Trophoblast cell (in vitro differentiated cells and primary cell): Measurements from ENCODE around the gene PLB1.

Experiments used
- DNase-seq, 2 donors: peaks; one replicate each; pipeline ENCODE4 v3.0.0-alpha.2; 2016
- H2AFZ ChIP-seq: 2 replicates; pipeline ENCODE4 v1.6.1; 2013; ENCODE audit warnings: low read length, moderate library complexity, mild to moderate bottlenecking; ENCODE audit not compliant: insufficient read depth, poor library complexity
- H2AK5ac ChIP-seq: 2 replicates; pipeline ENCODE4 v1.6.1; 2013; ENCODE audit warnings: mild to moderate bottlenecking, low read length
- H2BK120ac ChIP-seq: 2 replicates; pipeline ENCODE4 v1.6.1; 2013; ENCODE audit warnings: low read length, mild to moderate bottlenecking, moderate library complexity; ENCODE audit not compliant: insufficient read depth, poor library complexity
- H2BK12ac ChIP-seq: 2 replicates; pipeline ENCODE4 v1.6.1; 2013; ENCODE audit warnings: mild to moderate bottlenecking, low read length, moderate library complexity
- H2BK5ac ChIP-seq: 2 replicates; pipeline ENCODE4 v1.6.1; 2013; ENCODE audit warnings: low read length, low read depth, moderate library complexity, mild to moderate bottlenecking; ENCODE audit not compliant: poor library complexity
- H3K14ac ChIP-seq: 2 replicates; pipeline ENCODE4 v1.6.1; 2013; ENCODE audit warnings: mild to moderate bottlenecking, low read length
- H3K18ac ChIP-seq: 2 replicates; pipeline ENCODE4 v1.6.1; 2013; ENCODE audit warnings: mild to moderate bottlenecking, low read length
- H3K23ac ChIP-seq: 2 replicates; pipeline ENCODE4 v1.6.1; 2013; ENCODE audit warnings: low read length
- H3K27ac ChIP-seq: 2 replicates; pipeline ENCODE4 v1.5.1; 2013; ENCODE audit warnings: low read depth, mild to moderate bottlenecking, inconsistent platforms, low read length, moderate library complexity
- H3K27me3 ChIP-seq: 2 replicates; pipeline ENCODE4 v1.6.1; 2013; ENCODE audit warnings: inconsistent platforms, mild to moderate bottlenecking, low read length, moderate library complexity; ENCODE audit not compliant: insufficient read depth
- H3K36me3 ChIP-seq, 2 experiments: 1 replicate in 1 of 2; 2 replicates in 1 of 2; pipeline ENCODE4 v1.6.1; 2013; ENCODE audit warnings: low read length in 2 of 2, mild to moderate bottlenecking in 2 of 2, moderate library complexity in 1 of 2; ENCODE audit not compliant: insufficient read depth in 2 of 2, control insufficient read depth in 1 of 2
- H3K4ac ChIP-seq: 2 replicates; pipeline ENCODE4 v1.6.1; 2013; ENCODE audit warnings: low read depth, mild to moderate bottlenecking, low read length, moderate library complexity
- H3K4me1 ChIP-seq, 2 experiments: 1 replicate in 1 of 2; 2 replicates in 1 of 2; pipeline ENCODE4 v1.6.1; 2013; ENCODE audit warnings: low read length in 2 of 2, mild to moderate bottlenecking in 2 of 2, moderate library complexity in 1 of 2; ENCODE audit not compliant: insufficient read depth in 2 of 2, control insufficient read depth in 1 of 2
- H3K4me2 ChIP-seq: 2 replicates; pipeline ENCODE4 v1.6.1; 2013; ENCODE audit warnings: inconsistent platforms, mild to moderate bottlenecking, low read length, moderate library complexity
- H3K4me3 ChIP-seq: 2 replicates; pipeline ENCODE4 v1.5.1; 2013; ENCODE audit warnings: mild to moderate bottlenecking, low read depth, low read length, inconsistent platforms
- H3K79me1 ChIP-seq: one replicate; pipeline ENCODE4 v1.6.1; 2013; ENCODE audit warnings: low read length
- H3K79me2 ChIP-seq: 2 replicates; pipeline ENCODE4 v1.6.1; 2013; ENCODE audit warnings: low read length, mild to moderate bottlenecking; ENCODE audit not compliant: control insufficient read depth, insufficient read depth, poor library complexity
- H3K9ac ChIP-seq: 2 replicates; pipeline ENCODE4 v1.6.1; 2013; ENCODE audit warnings: mild to moderate bottlenecking, low read length
- H3K9me3 ChIP-seq: 2 replicates; pipeline ENCODE4 v1.6.1; 2013; ENCODE audit warnings: low read depth, mild to moderate bottlenecking, control low read depth, inconsistent platforms, low read length; ENCODE audit not compliant: insufficient read depth
- H4K12ac ChIP-seq: 2 replicates; pipeline ENCODE4 v1.6.1; 2013; ENCODE audit warnings: low read depth, mild to moderate bottlenecking, low read length, moderate library complexity
- H4K8ac ChIP-seq: 2 replicates; pipeline ENCODE4 v1.6.1; 2013; ENCODE audit warnings: low read depth, mild to moderate bottlenecking, low read length, moderate library complexity
- H4K91ac ChIP-seq: one replicate; pipeline ENCODE4 v1.6.1; 2013; ENCODE audit warnings: low read depth, mild to moderate bottlenecking, low read length, moderate library complexity
- WGBS: extraction: QIAGEN DNeasy Blood & Tissue Kit; methylation state at CpG from one replicate; pipeline ENCODE4 v1.1.7; 2013; ENCODE audit warnings: missing lambda C conversion rate; ENCODE audit not compliant: insufficient read length, insufficient coverage; ENCODE audit errors: extremely low coverage; 5-methylcytosine and 5-hydroxymethylcytosine counted together

The PLB1 gene

GRCh38 chr2:28522481-28522880, 26.6 kb downstream of the PLB1 start:
- no peak overlapping the region for H4K8ac ChIP-seq
- H2BK120ac ChIP-seq: no peak overlapping the region
- H3K9me3 ChIP-seq: no peaks in the 10 kb centered on the region
- WGBS: no CpG with 5 or more reads among the region's 11 CpGs
- no peak overlapping the region for H3K14ac ChIP-seq
- H2BK5ac ChIP-seq: no peak overlapping the region
- H3K18ac ChIP-seq: no peak overlapping the region
- no peaks in the 10 kb centered on the region for H3K79me2 ChIP-seq
- H2BK12ac ChIP-seq: no peak overlapping the region
- no peaks in the 10 kb centered on the region for H3K27me3 ChIP-seq
- H3K4me1 ChIP-seq: no peaks in the 10 kb centered on the region
- no peak overlapping the region for H3K4ac ChIP-seq
- no peaks in the 10 kb centered on the region for H3K79me1 ChIP-seq
- H3K23ac ChIP-seq: no peak overlapping the region
- no peaks in the 10 kb centered on the region for H3K36me3 ChIP-seq
- no peak overlapping the region for H3K27ac ChIP-seq
- no peak overlapping the region for H4K91ac ChIP-seq
- no peak overlapping the region for H2AK5ac ChIP-seq
- H4K12ac ChIP-seq: no peak overlapping the region
- H3K9ac ChIP-seq: no peak overlapping the region
- no peak overlapping the region for H3K4me2 ChIP-seq
- H3K4me3 ChIP-seq: no peak overlapping the region
- no peak for DNase-seq
- H2AFZ ChIP-seq: no peak overlapping the region

GRCh38 chr2:28523902-28524301, 28.0 kb downstream of the PLB1 start:
- Histone ChIP-seq H3K79me1 (no peaks in the 10 kb centered on the region), H4K12ac (no peak overlapping the region), H2AK5ac (no peak overlapping the region), H3K27ac (no peak overlapping the region), H3K79me2 (no peaks in the 10 kb centered on the region), H3K4me3 (no peak overlapping the region), H3K4ac (no peak overlapping the region), H3K27me3 (no peaks in the 10 kb centered on the region), H2BK120ac (no peak overlapping the region), H3K9me3 (no peaks in the 10 kb centered on the region), H2BK5ac (no peak overlapping the region), H4K91ac (no peak overlapping the region), H3K4me1 (no peaks in the 10 kb centered on the region), H3K14ac (no peak overlapping the region), H3K36me3 (no peaks in the 10 kb centered on the region), H3K18ac (no peak overlapping the region), H3K9ac (no peak overlapping the region), H3K4me2 (no peak overlapping the region), H4K8ac (no peak overlapping the region), H2AFZ (no peak overlapping the region), H2BK12ac (no peak overlapping the region), H3K23ac (no peak overlapping the region)
- WGBS: no CpG with 5 or more reads among the region's 5 CpGs
- no peak for DNase-seq

GRCh38 chr2:28525481-28525880, 29.6 kb downstream of the PLB1 start:
- Histone ChIP-seq H4K91ac (no peak overlapping the region), H3K4me1 (no peaks in the 10 kb centered on the region), H2BK12ac (no peak overlapping the region), H3K79me1 (no peaks in the 10 kb centered on the region), H3K18ac (no peak overlapping the region), H3K9ac (no peak overlapping the region), H3K4me2 (no peak overlapping the region), H3K4ac (no peak overlapping the region), H3K4me3 (no peak overlapping the region), H3K27me3 (no peaks in the 10 kb centered on the region), H4K12ac (no peak overlapping the region), H3K79me2 (no peaks in the 10 kb centered on the region), H3K27ac (no peak overlapping the region), H2BK120ac (no peak overlapping the region), H4K8ac (no peak overlapping the region), H3K36me3 (no peaks in the 10 kb centered on the region), H3K9me3 (no peaks in the 10 kb centered on the region), H2BK5ac (no peak overlapping the region), H3K23ac (no peak overlapping the region), H3K14ac (no peak overlapping the region), H2AK5ac (no peak overlapping the region), H2AFZ (no peak overlapping the region)
- DNase-seq: no peak
- WGBS: no CpG with 5 or more reads among the region's 2 CpGs

GRCh38 chr2:28526527-28527132, 30.8 kb downstream of the PLB1 start:
- Histone ChIP-seq H3K27ac (no peak overlapping the region), H2AFZ (no peak overlapping the region), H3K18ac (no peak overlapping the region), H3K14ac (no peak overlapping the region), H2BK12ac (no peak overlapping the region), H3K9me3 (no peaks in the 10 kb centered on the region), H3K4ac (no peak overlapping the region), H3K9ac (no peak overlapping the region), H3K4me1 (no peaks in the 10 kb centered on the region), H3K79me2 (no peaks in the 10 kb centered on the region), H3K4me3 (no peak overlapping the region), H2BK5ac (no peak overlapping the region), H3K23ac (no peak overlapping the region), H4K8ac (no peak overlapping the region), H3K36me3 (no peaks in the 10 kb centered on the region), H4K91ac (no peak overlapping the region), H3K79me1 (no peaks in the 10 kb centered on the region), H2BK120ac (no peak overlapping the region), H3K4me2 (no peak overlapping the region), H2AK5ac (no peak overlapping the region), H3K27me3 (no peaks in the 10 kb centered on the region), H4K12ac (no peak overlapping the region)
- no CpG with 5 or more reads among the region's 8 CpGs for WGBS
- DNase-seq: no peak
